Duodenal mucosa (tissue), 2 donors: Measurements from ENCODE around the gene ERICH3.

Experiments used
- H3K27ac ChIP-seq: one replicate; pipeline ENCODE4 v1.7.0; 2013; ENCODE audit warnings: low read depth, low read length
- H3K27me3 ChIP-seq, 2 donors: one replicate each; pipeline ENCODE4 v1.7.0; 2013; ENCODE audit warnings: low read length in 2 of 2, control low read depth in 1 of 2; ENCODE audit not compliant: insufficient read depth in 2 of 2, control insufficient read depth in 1 of 2
- H3K36me3 ChIP-seq, 2 donors: one replicate each; pipeline ENCODE4 v1.7.0; 2013; ENCODE audit warnings: low read length in 2 of 2, control low read depth in 1 of 2; ENCODE audit not compliant: insufficient read depth in 2 of 2, control insufficient read depth in 1 of 2
- H3K4me1 ChIP-seq, 2 donors: one replicate each; pipeline ENCODE4 v1.7.0; 2013; ENCODE audit warnings: low read length in 2 of 2, control low read depth in 1 of 2; ENCODE audit not compliant: insufficient read depth in 2 of 2, control insufficient read depth in 1 of 2
- H3K4me3 ChIP-seq, 2 donors: one replicate each; pipeline ENCODE4 v1.7.0; 2013; ENCODE audit warnings: low read length in 2 of 2, low read depth in 1 of 2
- H3K9ac ChIP-seq, 2 donors: one replicate each; pipeline ENCODE4 v1.7.0; 2013; ENCODE audit warnings: low read length in 2 of 2, low read depth in 1 of 2
- H3K9me3 ChIP-seq, 2 donors: one replicate each; pipeline ENCODE4 v1.7.0; 2013; ENCODE audit warnings: low read length in 2 of 2, control low read depth in 1 of 2; ENCODE audit not compliant: control insufficient read depth in 1 of 2

ERICH3 gene

GRCh38 chr1:74571493-74571800 is 102.1 kb downstream of the ERICH3 start:
- no peak overlapping the region for H3K4me3 ChIP-seq
- no peak overlapping the region for H3K9ac ChIP-seq
- H3K36me3 ChIP-seq = no peaks in the 10 kb centered on the region
- no peaks in the 10 kb centered on the region for H3K4me1 ChIP-seq
- no peaks in the 10 kb centered on the region for H3K27me3 ChIP-seq
- H3K27ac ChIP-seq = no peak overlapping the region
- H3K9me3 ChIP-seq = no peaks in the 10 kb centered on the region

GRCh38 chr1:74570797-74571492 is 102.6 kb downstream of the ERICH3 start:
- no peaks in the 10 kb centered on the region for H3K27me3 ChIP-seq
- H3K9me3 ChIP-seq = no peaks in the 10 kb centered on the region

DNA sequence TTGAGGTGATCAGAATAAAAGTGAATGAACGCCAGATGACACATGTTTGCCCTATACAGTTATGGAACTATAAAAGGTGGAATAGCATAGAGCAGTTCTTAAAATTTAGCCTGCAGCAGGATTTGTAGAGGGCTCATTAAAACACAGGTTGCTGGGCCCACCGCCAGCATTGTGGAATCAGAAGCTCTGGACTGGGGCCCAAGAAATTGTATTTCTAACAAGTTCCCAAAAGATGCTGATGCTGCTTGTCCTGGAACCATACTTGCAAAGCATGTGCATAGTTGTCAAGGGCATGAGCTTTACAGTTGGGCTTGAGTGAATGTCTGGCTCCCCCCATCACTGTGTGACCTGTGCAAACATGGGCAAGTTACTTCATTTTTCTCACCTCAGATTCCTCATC is 123.7 kb downstream of the ERICH3 start:
- no peak overlapping the region for H3K27ac ChIP-seq
- no peak overlapping the region for H3K9ac ChIP-seq
- no peaks in the 10 kb centered on the region for H3K4me1 ChIP-seq
- no peaks in the 10 kb centered on the region for H3K27me3 ChIP-seq
- H3K4me3 ChIP-seq = no peak overlapping the region
- no peaks in the 10 kb centered on the region for H3K36me3 ChIP-seq
- H3K9me3 ChIP-seq = no peaks in the 10 kb centered on the region

More at GRCh38 chr1:74570797-74571492, 102.6 kb downstream of the ERICH3 start:
- Histone ChIP-seq H3K9ac (no peak overlapping the region), H3K4me1 (no peaks in the 10 kb centered on the region), H3K4me3 (no peak overlapping the region), H3K27ac (no peak overlapping the region), H3K36me3 (no peaks in the 10 kb centered on the region)

DNA sequence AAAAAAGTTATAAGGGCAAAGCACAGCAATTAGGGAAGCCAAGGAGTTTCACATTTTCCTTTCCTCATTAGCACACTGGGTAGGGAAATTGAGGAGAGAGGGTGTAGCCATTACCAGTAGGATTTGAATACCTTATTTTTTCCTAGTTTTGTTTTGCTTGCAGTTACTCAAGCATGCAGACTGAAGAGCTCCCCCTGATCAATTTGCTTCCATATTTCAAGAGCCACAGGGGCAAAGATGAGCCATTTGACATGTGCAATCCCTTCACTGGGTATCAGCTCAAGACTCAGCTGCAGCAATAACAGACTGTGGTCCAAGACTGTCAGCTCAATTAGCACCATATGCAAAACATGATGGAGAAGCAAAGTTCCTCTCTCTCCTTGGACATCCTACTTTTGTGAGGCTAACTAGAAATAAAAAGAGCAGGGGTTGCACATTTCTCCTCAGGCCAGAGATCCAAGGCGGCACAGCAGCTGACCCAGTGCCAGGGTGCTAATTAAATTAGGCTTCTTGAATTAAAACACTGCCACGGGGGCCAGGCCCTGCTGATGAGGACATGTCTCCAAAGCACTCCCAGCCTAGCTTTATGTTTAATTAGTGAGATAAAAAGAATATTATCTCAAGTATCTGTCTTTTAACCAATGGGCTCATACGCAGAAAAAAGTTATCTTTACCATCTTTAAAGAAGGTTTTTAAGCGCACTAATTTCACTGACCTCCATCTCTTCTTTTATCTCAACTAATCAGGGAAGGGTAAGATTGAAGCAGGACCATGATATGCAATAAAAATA is 124.4 kb downstream of the ERICH3 start:
- no peak overlapping the region for H3K4me3 ChIP-seq

GRCh38 chr1:74545821-74546220 is 127.8 kb downstream of the ERICH3 start:
- no peaks in the 10 kb centered on the region for H3K27me3 ChIP-seq
- H3K27ac ChIP-seq = no peak overlapping the region
- no peak overlapping the region for H3K4me3 ChIP-seq
- no peak overlapping the region for H3K9ac ChIP-seq
- no peaks in the 10 kb centered on the region for H3K9me3 ChIP-seq
- H3K4me1 ChIP-seq = no peaks in the 10 kb centered on the region
- H3K36me3 ChIP-seq = no peaks in the 10 kb centered on the region

More for the DNA sequence above, 124.4 kb downstream of the ERICH3 start:
- Histone ChIP-seq H3K27ac (no peak overlapping the region), H3K9me3 (no peaks in the 10 kb centered on the region), H3K9ac (no peak overlapping the region), H3K27me3 (no peaks in the 10 kb centered on the region), H3K4me1 (no peaks in the 10 kb centered on the region), H3K36me3 (no peaks in the 10 kb centered on the region)

GRCh38 chr1:74534241-74534640 is 139.4 kb downstream of the ERICH3 start:
- no peak overlapping the region for H3K4me3 ChIP-seq
- H3K4me1 ChIP-seq = no peaks in the 10 kb centered on the region
- H3K9ac ChIP-seq = no peak overlapping the region
- no peaks in the 10 kb centered on the region for H3K36me3 ChIP-seq
- H3K9me3 ChIP-seq = no peaks in the 10 kb centered on the region
- H3K27me3 ChIP-seq = no peaks in the 10 kb centered on the region
- H3K27ac ChIP-seq = no peak overlapping the region

GRCh38 chr1:74531796-74532195 is 141.8 kb downstream of the ERICH3 start:
- H3K4me3 ChIP-seq = no peak overlapping the region
- H3K27ac ChIP-seq = no peak overlapping the region
- no peak overlapping the region for H3K9ac ChIP-seq
- H3K4me1 ChIP-seq = no peaks in the 10 kb centered on the region
- no peaks in the 10 kb centered on the region for H3K36me3 ChIP-seq
- no peaks in the 10 kb centered on the region for H3K9me3 ChIP-seq
- no peaks in the 10 kb centered on the region for H3K27me3 ChIP-seq

- H3K4me3 ChIP-seq = no peak overlapping the region
- H3K36me3 ChIP-seq = no peaks in the 10 kb centered on the region
- no peak overlapping the region for H3K27ac ChIP-seq
- no peaks in the 10 kb centered on the region for H3K9me3 ChIP-seq
- H3K9ac ChIP-seq = no peak overlapping the region
- H3K27me3 ChIP-seq = no peaks in the 10 kb centered on the region
- H3K4me1 ChIP-seq = no peaks in the 10 kb centered on the region
These were observed 142.7 kb downstream of the ERICH3 start for GRCh38 chr1:74530892-74531291.

- Histone ChIP-seq H3K27me3 (no peaks in the 10 kb centered on the region), H3K36me3 (no peaks in the 10 kb centered on the region), H3K9me3 (no peaks in the 10 kb centered on the region), H3K4me3 (no peak overlapping the region), H3K4me1 (no peaks in the 10 kb centered on the region), H3K27ac (no peak overlapping the region), H3K9ac (no peak overlapping the region)
These were observed 145.5 kb downstream of the ERICH3 start for GRCh38 chr1:74528123-74528522.

DNA sequence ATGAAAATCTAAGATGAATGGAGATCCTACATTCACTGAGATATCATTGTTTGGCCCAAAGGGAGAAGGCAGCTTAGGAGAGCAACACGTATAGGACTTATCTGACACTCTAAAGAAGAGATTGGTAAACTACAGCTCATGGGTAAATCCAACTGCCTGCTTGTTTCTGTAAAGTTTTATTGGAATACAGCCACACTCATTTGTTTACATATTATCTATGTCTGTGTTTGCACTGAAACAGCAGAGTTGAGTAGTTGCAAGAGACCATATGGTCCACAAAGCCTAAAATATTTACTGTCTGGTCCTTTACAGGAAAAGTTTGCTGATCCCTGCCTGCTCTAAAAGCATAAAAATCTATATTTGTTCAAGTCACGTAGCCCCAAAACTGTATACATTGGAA is 146.9 kb downstream of the ERICH3 start:
- no peak overlapping the region for H3K4me3 ChIP-seq
- no peak overlapping the region for H3K27ac ChIP-seq
- no peak overlapping the region for H3K9ac ChIP-seq
- H3K36me3 ChIP-seq = no peaks in the 10 kb centered on the region
- H3K4me1 ChIP-seq = no peaks in the 10 kb centered on the region
- H3K27me3 ChIP-seq = no peaks in the 10 kb centered on the region
- no peaks in the 10 kb centered on the region for H3K9me3 ChIP-seq
